C4-2B (cell line): ENCODE data around the gene PTPRN2.

ENCODE experiments used
- H3K27ac ChIP-seq: fragments of 450-650 bp; 2 replicates; pipeline ENCODE4 v1.5.1; 2017
- CTCF ChIP-seq: fragments of 450-650 bp; conservative IDR thresholded peaks from 2 replicates; pipeline ENCODE4 v1.5.1; 2017; ENCODE audit warnings: mild to moderate bottlenecking
- ZFX ChIP-seq: fragments of 450-650 bp; IDR thresholded peaks from 2 replicates; pipeline ENCODE4 v1.6.1; 2017

Gene PTPRN2

GRCh38 chr7:157828190-157828589, 759.4 kb downstream of the PTPRN2 start:
- TF ChIP-seq ZFX (no peak), CTCF (no peak)
- no peak overlapping the region for H3K27ac ChIP-seq

GRCh38 chr7:157827863-157828160, 759.8 kb downstream of the PTPRN2 start:
- TF ChIP-seq CTCF (no peak), ZFX (no peak)
- H3K27ac ChIP-seq: no peak overlapping the region

GRCh38 chr7:157827045-157827862, 760.4 kb downstream of the PTPRN2 start:
- no peak overlapping the region for H3K27ac ChIP-seq

GRCh38 chr7:157826566-157826965, 761.1 kb downstream of the PTPRN2 start:
- no peak overlapping the region for H3K27ac ChIP-seq
- no peak for TF ChIP-seq ZFX

More at GRCh38 chr7:157827045-157827862, 760.4 kb downstream of the PTPRN2 start:
- TF ChIP-seq ZFX (no peak), CTCF (no peak)

- no peak for TF ChIP-seq ZFX
- no peak for TF ChIP-seq CTCF
Measured at GRCh38 chr7:157825325-157825724, 762.3 kb downstream of the PTPRN2 start.

GRCh38 chr7:157824819-157825121, 762.9 kb downstream of the PTPRN2 start:
- no peak for TF ChIP-seq CTCF
- no peak for TF ChIP-seq ZFX
- no peak overlapping the region for H3K27ac ChIP-seq

More at GRCh38 chr7:157825325-157825724, 762.3 kb downstream of the PTPRN2 start:
- H3K27ac ChIP-seq: no peak overlapping the region

GRCh38 chr7:157824011-157824818, 763.4 kb downstream of the PTPRN2 start:
- no peak overlapping the region for H3K27ac ChIP-seq
- no peak for TF ChIP-seq CTCF
- no peak for TF ChIP-seq ZFX

GRCh38 chr7:157822688-157823031, 765.0 kb downstream of the PTPRN2 start:
- TF ChIP-seq ZFX: no peak
- TF ChIP-seq CTCF: no peak
- H3K27ac ChIP-seq: no peak overlapping the region
